K562 (cell line): ENCODE results near the gene ZNF280C. TPM values are rescaled to one million over a fixed set of nuclear protein-coding genes. Genes with fewer than 3 reads are reported as not detected.

Experiments
- ATAC-seq: fragments of 200-7000 bp; cut with Tn5 transposase; 3 replicates; pipeline ENCODE4 v1.9.1; 2020; ENCODE audit warnings: moderate library complexity
- BruUV-seq: library from RNA; stranded (reverse); fragments of 400-500 nt; replicated peaks from 2 replicates; lab custom pipeline; 2021; lab: Mats Ljungman, UMichigan
- CTCF ChIA-PET: fragments of 300-600 bp; formaldehyde crosslinking; extraction: SDS; loops from one replicate; lab custom pipeline; 2021; ENCODE audit warnings: low intra/inter-chr PET ratio; lab: Yijun Ruan, JAX
- POLR2A ChIA-PET: fragments of 300-600, 350-650 bp; sonication (Branson Sonifier 250); formaldehyde crosslinking; extraction: SDS; loops from one replicate; lab custom pipeline; 2021; ENCODE audit warnings: antibody characterized with exemption, inconsistent platforms; lab: Yijun Ruan, JAX
- DNase-seq, 4 experiments: peaks; one replicate each; pipeline versions ENCODE4 v3.0.0 to v3.0.0-alpha.2; 2011 to 2018; ENCODE audit warnings: low spot score in 3 of 4, mixed read lengths in 3 of 4; ENCODE audit errors: extremely low read depth in 1 of 4
- FAIRE-seq: peaks from 2 replicates; lab custom pipeline; 2011; peaks lifted over from hg19 to GRCh38; lab: Jason Lieb, UNC
- H2AFZ ChIP-seq: 2 replicates; pipeline ENCODE4 v1.6.0; 2011; ENCODE audit warnings: low read depth, low read length, control low read depth, inconsistent platforms
- H3K27ac ChIP-seq: fragments of 200-600 bp; 3 replicates; pipeline ENCODE4 v1.8.0; 2011; ENCODE audit warnings: low read depth, mild to moderate bottlenecking, control low read depth, inconsistent platforms, low read length, moderate library complexity, mixed read lengths; ENCODE audit errors: extremely low read depth
- H3K27me3 ChIP-seq, 2 experiments: fragments of 300-600 bp in 1 of 2; 2 replicates in 1 of 2; 3 replicates in 1 of 2; pipeline versions ENCODE4 v1.6.0 to v1.8.0; 2011; ENCODE audit warnings: inconsistent platforms in 2 of 2, low read length in 2 of 2, mild to moderate bottlenecking in 1 of 2, mixed read lengths in 1 of 2, moderate library complexity in 1 of 2; ENCODE audit not compliant: control insufficient read depth in 2 of 2, insufficient read depth in 2 of 2
- H3K36me3 ChIP-seq: fragments of 300-600 bp; 3 replicates; pipeline ENCODE4 v1.8.0; 2011; ENCODE audit warnings: mild to moderate bottlenecking, low read length, inconsistent platforms; ENCODE audit not compliant: control insufficient read depth, insufficient read depth
- H3K4me1 ChIP-seq, 2 experiments: fragments of 200-600 bp in 1 of 2; replicated peaks in 1 of 2; 2 replicates in 1 of 2; 3 replicates in 1 of 2; pipeline versions ENCODE4 v1.5.1 to v1.8.0; 2011; ENCODE audit warnings: inconsistent platforms in 2 of 2, low read length in 2 of 2, mild to moderate bottlenecking in 1 of 2, mixed read lengths in 1 of 2, moderate library complexity in 1 of 2; ENCODE audit not compliant: control insufficient read depth in 2 of 2, insufficient read depth in 2 of 2
- H3K4me2 ChIP-seq: 2 replicates; pipeline ENCODE4 v1.6.1; 2011; ENCODE audit warnings: low read length, control low read depth, inconsistent platforms, mixed read lengths; ENCODE audit not compliant: insufficient read depth
- H3K4me3 ChIP-seq: fragments of 200-600 bp; sonication (generic), shearing (Covaris generic); 2 replicates; pipeline ENCODE4 v1.5.1; 2016; ENCODE audit warnings: control low read depth, inconsistent platforms
- H3K79me2 ChIP-seq: fragments of 200-600 bp; 3 replicates; pipeline ENCODE4 v1.8.0; 2011; ENCODE audit warnings: low read length, inconsistent platforms; ENCODE audit not compliant: control insufficient read depth, insufficient read depth
- H3K9ac ChIP-seq, 2 experiments: 2 replicates each; pipeline versions ENCODE4 v1.6.0 to v1.6.1; 2011; ENCODE audit warnings: low read depth in 2 of 2, low read length in 2 of 2, control low read depth in 1 of 2, inconsistent platforms in 1 of 2, mild to moderate bottlenecking in 1 of 2, mixed read lengths in 1 of 2; ENCODE audit not compliant: insufficient read depth in 1 of 2
- H3K9me1 ChIP-seq: one replicate; pipeline ENCODE4 v1.6.0; 2011; ENCODE audit warnings: inconsistent platforms, mild to moderate bottlenecking, low read length, moderate library complexity; ENCODE audit not compliant: control insufficient read depth, insufficient read depth
- H3K9me3 ChIP-seq: replicated peaks from 2 replicates; pipeline ENCODE4 v1.5.1; 2011; ENCODE audit warnings: low read depth, low read length, inconsistent platforms; ENCODE audit not compliant: control insufficient read depth, insufficient read depth
- H4K20me1 ChIP-seq: replicated peaks from 2 replicates; pipeline ENCODE4 v1.6.1; 2011; ENCODE audit warnings: low read length, inconsistent platforms, mixed read lengths; ENCODE audit not compliant: control insufficient read depth, insufficient read depth
- CBX3 ChIP-seq, 2 experiments: IDR thresholded peaks; 1 replicate in 1 of 2; 2 replicates in 1 of 2; pipeline ENCODE4 v1.6.1; 2012; ENCODE audit warnings: inconsistent platforms in 2 of 2, low read length in 2 of 2, borderline replicate concordance in 1 of 2, control low read depth in 1 of 2
- CREM ChIP-seq: IDR thresholded peaks from 2 replicates; pipeline ENCODE4 v1.6.1; 2014; ENCODE audit warnings: antibody characterized with exemption, low read depth
- ELK3 ChIP-seq: fragments of 450-650 bp; formaldehyde crosslinking; IDR thresholded peaks from 2 replicates; pipeline ENCODE4 v1.4.0; 2020; ENCODE audit warnings: mild to moderate bottlenecking
- FOXJ2 ChIP-seq: fragments of 200-800 bp; sonication (Bioruptor generic); IDR thresholded peaks from 2 replicates; pipeline ENCODE4 v1.6.1; 2016; ENCODE audit warnings: missing genetic modification characterization, missing compliant biosample characterization
- GMEB1 ChIP-seq: fragments of 250-450 bp; sonication (Bioruptor Pico); IDR thresholded peaks from 2 replicates; pipeline ENCODE4 v1.4.0; 2020; ENCODE audit warnings: mild to moderate bottlenecking
- RBM25 ChIP-seq: fragments of 200-400 bp; formaldehyde crosslinking; IDR thresholded peaks from 2 replicates; pipeline ENCODE4 v1.6.1; 2018; ENCODE audit warnings: low read length, low read depth, moderate library complexity; ENCODE audit not compliant: severe bottlenecking
- TCF3 ChIP-seq: sonication (generic); formaldehyde crosslinking; IDR thresholded peaks from 2 replicates; pipeline ENCODE4 v1.4.0; 2020; ENCODE audit warnings: mild to moderate bottlenecking, missing genetic modification reagents
- THAP12 ChIP-seq: fragments of 250-450 bp; sonication (Bioruptor Pico); IDR thresholded peaks from 2 replicates; pipeline ENCODE4 v1.9.0; 2021; ENCODE audit warnings: mild to moderate bottlenecking, inconsistent platforms
- ZNF347 ChIP-seq: fragments of 450-650 bp; formaldehyde crosslinking; IDR thresholded peaks from 2 replicates; pipeline ENCODE4 v1.4.0; 2020; ENCODE audit warnings: low read depth, mild to moderate bottlenecking, moderate library complexity
- WGBS: fragments of 100-300 bp; shearing (Covaris generic); methylation state at CpG from one replicate; pipeline ENCODE4 v1.1.6; 2016; ENCODE audit warnings: low coverage, mixed read lengths; ENCODE audit not compliant: insufficient coverage; ENCODE audit errors: missing lambda C conversion rate; 5-methylcytosine and 5-hydroxymethylcytosine counted together
- in situ Hi-C: fragments of 300-500 bp; cut with MboI; formaldehyde crosslinking; loops from 4 replicates; pipeline ENCODE4 v1.15.0; 2018; ENCODE audit warnings: inconsistent platforms, mixed read lengths
- intact Hi-C: fragments of 100-400 bp; cut with micrococcal nuclease; formaldehyde crosslinking; loops from 2 replicates; pipeline ENCODE4 v1.14.2; 2022
- polyA plus RNA-seq, 8 experiments: library from polyadenylated mRNA; depleted of rRNA in 4 of 8; stranded (reverse) in 5 of 8; unstranded in 3 of 8; fragments of >200 nt; fragmentation: Nextera tagmentation in 2 of 8; fragmentation: Illumina TruSeq in 1 of 8; extraction: Ambion mirVana in 2 of 8; extraction: Trizol in 1 of 8; gene quantifications; 2 replicates each; pipeline versions ENCODE4 v1.2.1 to v1.2.3, GENCODE V29; 2011 to 2014; ENCODE audit warnings: inconsistent platforms in 1 of 8, missing spikeins in 1 of 8
- total RNA-seq, 7 experiments: library from RNA; depleted of rRNA in 6 of 7; stranded (reverse); fragments of >200 nt in 6 of 7; fragmentation: Illumina TruSeq in 2 of 7; extraction: Trizol in 2 of 7; gene quantifications; 2 replicates each; pipeline versions ENCODE4 v1.2.1 to v1.2.3, GENCODE V29; 2011 to 2021; ENCODE audit warnings: low replicate concordance in 1 of 7

ZNF280C gene
- total and polyA plus RNA-seq, 9 of the 15 experiments (the other 6 are each of a cell fraction or from before 2014, with no cell fraction given), result 1.6 to 8.3 (median 4.4) TPM

- Histone ChIP-seq H4K20me1 (peaks cover 11% of the 10 kb centered on the region), H3K36me3 (no peaks in the 10 kb centered on the region), H3K4me3 (no peak overlapping the region), H3K79me2 (no peaks in the 10 kb centered on the region), H2AFZ (peak overlapping the region; percentile 32; the same call in 1 of the 2 replicates), H3K9me3 (no peaks in the 10 kb centered on the region), H3K9me1 (peaks cover 4% of the 10 kb centered on the region), H3K9ac (peak overlapping the region; percentile 1 to 41; a peak in 2 of 4 replicates), H3K4me2 (peak overlapping the region; percentile 23; the same call in 1 of the 2 replicates), H3K4me1 (peaks cover 11 to 22% of the 10 kb centered on the region in 2 experiments; a peak in 4 of 5 replicates), H3K27me3 (0 out of 5 replicates have a peak, but pooled peaks cover 0 to under 1% of the 10 kb centered on the region in 2 experiments), H3K27ac (peak overlapping the region; percentile 57; the same call in 2 of the 3 replicates)
- BruUV-seq, result no TSS peak
- no peak for FAIRE-seq
- ChIA-PET CTCF (no interaction called here), POLR2A (interaction anchor here (1.0 kb wide), 1 partner anchor 12 kb away, joined by 4 read pairs; no protein-coding TSS in a partner anchor)
- WGBS, result 22% methylated on average over 5 of the region's 5 CpGs
- intact Hi-C loops (no loop called here), in situ Hi-C loops (no loop called here)
- peak; percentile 33 for ATAC-seq
- DNase-seq, result peak in 2 of 4 experiments; percentile 21 to 26
- TF ChIP-seq CBX3 (IDR thresholded peaks at IDR 0.05; ENCODE audit: borderline replicate concordance in 1 of 2, low read length in 2 of 2), result no peak
- TF ChIP-seq THAP12 (CRISPR knock-in tag), result no peak
- TF ChIP-seq FOXJ2 (tag), result peak; percentile 20; the same call in 1 of the 2 replicates
- TF ChIP-seq RBM25, result no peak
- TF ChIP-seq GMEB1, result no peak
- TF ChIP-seq TCF3, result no peak
- no peak for TF ChIP-seq CREM
- TF ChIP-seq ELK3, result no peak
- no peak for TF ChIP-seq ZNF347 (CRISPR knock-in tag)
These were observed 89.5 kb downstream of the ZNF280C start for GRCh38 chrX:130179170-130179569.
